ENCODE measurements around the gene RPH3AL.
"Not testable (repeated sequence)": the region's sequence is repeated elsewhere in the genome, so short reads cannot be mapped to it uniquely, and the experiment has no call there.

- TF ChIP-seq MYC (IDR thresholded peaks at IDR 0.05; ENCODE audit: low read depth, low read length); POLR2A (IDR thresholded peaks at IDR 0.05; ENCODE audit: extremely low read depth, insufficient read length): not testable (repeated sequence)
Measured at GRCh38 chr17:243924-244323, 108.7 kb downstream of the RPH3AL start.

Measured in NB4 (cell line).